ENCODE results near the gene MEDAG.

MEDAG gene

DNA sequence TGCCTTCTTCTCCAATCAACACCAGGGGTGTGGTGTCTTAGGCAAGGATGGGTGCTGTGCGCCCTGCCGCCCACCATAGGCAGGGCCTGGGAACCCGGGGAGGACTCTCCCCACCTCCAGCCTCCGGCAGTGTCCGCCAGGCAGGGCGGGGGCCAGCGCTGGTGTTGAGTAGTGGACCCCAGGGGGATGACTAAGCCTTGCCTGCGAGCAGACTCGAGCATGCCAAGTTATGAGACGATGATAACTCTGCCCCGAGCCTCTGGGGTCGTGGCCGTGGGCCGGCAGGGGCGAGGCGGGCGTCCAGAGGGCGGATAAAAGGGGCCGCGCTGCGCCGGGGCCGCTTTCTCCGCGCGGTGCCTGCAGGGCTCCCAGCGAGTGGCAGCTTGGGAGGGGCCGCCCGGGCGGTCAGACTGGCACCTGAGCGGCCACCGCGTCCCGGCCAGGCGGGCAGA is at the start of gene MEDAG:
Gene MEDAG, plus strand, starts transcription at position 340 of the 452 bp plus-strand sequence. CDS start 245 bp downstream, outside the sequence.
- in situ Hi-C loops (cut with HindIII; ENCODE audit: low sequenced_read_pairs): no loop called here

GRCh38 chr13:30857018-30857417 is 49.1 kb upstream of the MEDAG start:
- in situ Hi-C loops (cut with HindIII; ENCODE audit: low sequenced_read_pairs): no loop called here

DNA sequence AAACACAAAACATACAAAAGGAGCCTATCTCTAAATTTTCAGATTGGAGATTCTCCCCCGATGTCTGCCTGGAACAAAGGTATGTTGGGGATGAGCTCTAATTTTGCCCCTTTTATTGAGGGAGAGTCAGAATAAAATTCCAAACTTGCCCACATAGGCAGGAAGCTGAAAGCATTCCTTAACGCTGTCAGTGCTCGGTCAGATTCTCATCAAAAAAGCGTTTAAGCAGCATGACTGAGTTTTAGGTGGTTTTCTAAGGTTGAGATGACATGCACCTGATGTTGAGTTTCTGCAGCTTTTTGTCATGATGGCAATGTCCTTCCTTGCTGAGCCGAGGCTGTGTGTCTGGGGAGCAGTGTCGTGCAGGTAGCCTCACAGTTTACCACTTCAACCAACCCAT is 48.4 kb upstream of the MEDAG start:
- in situ Hi-C loops (cut with HindIII; ENCODE audit: low sequenced_read_pairs): no loop called here

DNA sequence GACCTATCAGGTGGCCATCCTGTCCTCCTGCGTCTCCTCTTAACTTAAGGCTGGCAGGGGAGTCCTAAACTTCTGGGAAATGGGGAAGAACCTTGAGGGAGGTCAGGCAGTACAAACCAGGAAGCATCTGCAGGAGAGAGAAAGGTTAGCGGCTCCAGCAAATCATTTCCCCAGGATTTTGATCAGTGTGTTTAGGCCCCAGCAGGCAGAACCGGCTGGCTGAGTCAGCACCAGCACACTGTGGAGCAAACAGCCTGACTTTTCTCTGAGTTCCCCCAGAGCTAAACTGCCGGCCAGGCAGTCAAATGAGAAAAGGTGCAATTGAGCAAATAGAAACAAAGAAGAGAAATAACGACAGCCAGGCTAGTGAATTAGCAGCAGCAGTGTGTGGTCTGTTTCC is 46.7 kb upstream of the MEDAG start:
- in situ Hi-C loops (cut with HindIII; ENCODE audit: low sequenced_read_pairs): no loop called here

GRCh38 chr13:30861163-30861562 is 44.9 kb upstream of the MEDAG start:
- in situ Hi-C loops (cut with HindIII; ENCODE audit: low sequenced_read_pairs): no loop called here

DNA sequence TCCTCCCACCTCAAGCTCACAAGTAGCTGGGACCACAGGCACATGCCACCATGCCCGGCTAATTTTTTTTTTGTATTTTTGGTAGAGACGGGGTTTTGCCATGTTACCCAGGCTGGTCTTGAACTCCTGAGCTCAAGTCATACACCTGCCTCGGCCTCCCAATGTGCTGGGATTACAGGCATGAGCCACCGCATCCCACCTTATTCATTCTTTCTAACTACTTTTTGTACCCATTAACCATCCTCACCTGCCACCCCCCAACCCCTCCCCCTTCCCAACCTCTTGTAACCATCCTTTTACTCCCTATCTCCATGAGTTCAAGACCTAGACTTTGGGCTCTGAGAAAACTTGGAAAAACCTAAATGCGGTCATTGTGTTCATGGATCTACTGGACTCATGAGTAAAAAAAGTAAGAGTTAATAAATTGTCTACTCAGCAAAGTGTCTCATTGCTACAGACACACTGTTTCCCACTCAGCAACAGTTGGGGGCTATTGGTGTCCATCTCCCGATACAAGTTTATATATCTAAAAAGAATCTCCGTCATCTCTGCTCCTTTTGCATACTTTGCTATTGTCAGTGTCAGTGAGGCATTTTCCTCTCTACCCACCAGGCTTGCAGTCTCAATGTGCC is 44.1 kb upstream of the MEDAG start:
- in situ Hi-C loops (cut with HindIII; ENCODE audit: low sequenced_read_pairs): no loop called here

- in situ Hi-C loops (cut with HindIII; ENCODE audit: low sequenced_read_pairs): no loop called here
These were observed 43.4 kb upstream of the MEDAG start for GRCh38 chr13:30862707-30863106.

DNA sequence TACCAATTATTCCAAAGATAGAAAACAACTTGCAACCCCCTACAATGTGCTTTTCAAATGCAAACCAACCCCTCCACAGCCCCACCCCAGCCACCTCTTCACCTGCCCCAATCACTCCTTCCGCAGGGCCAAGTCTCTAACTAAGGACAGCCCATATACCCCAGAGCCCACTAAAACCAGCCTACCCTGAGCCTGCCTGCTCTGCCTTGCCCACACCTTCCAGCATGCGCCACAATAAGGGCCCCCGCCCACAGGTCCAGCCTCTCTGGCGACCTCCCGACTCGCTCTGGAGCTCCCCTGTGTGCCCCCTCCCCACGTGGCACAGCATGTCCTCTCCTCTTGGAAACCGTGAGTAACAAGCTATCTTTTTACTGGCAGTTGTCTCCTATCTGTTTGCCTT is 42.8 kb upstream of the MEDAG start:
- in situ Hi-C loops (cut with HindIII; ENCODE audit: low sequenced_read_pairs): no loop called here

- in situ Hi-C loops (cut with HindIII; ENCODE audit: low sequenced_read_pairs): no loop called here
These were observed 42.3 kb upstream of the MEDAG start for GRCh38 chr13:30863796-30864195.

DNA sequence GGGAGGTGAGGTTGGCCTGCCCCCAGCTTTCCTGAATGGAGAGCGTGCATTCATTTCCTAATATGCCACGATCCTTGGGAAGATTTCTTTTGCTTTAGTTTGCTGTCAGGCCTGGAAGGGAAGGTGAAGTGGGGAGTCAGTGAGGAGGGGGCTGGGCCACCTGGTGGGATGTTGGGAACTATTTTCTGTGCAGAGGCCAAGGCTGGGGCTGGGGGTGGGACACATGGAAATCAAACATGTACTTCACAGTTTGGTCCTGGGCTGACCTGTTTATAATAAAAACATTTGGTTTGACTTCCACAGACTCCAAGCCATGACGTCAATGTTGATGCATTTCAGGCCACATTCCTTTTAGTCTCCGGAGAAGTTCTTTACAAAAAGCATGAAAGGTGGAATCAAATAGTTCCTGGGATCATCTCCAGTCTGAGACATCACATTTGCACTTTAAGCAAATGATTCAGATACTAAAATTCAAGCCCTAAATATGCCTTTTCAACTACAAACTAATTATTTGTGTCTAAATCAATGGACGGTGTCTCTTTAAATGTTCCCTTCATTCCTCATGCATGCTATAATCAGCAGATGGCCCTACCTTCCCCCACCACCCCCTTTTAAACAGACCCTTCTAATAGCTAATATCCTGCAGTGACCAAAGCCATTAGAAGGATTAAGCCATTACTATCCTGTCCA is 41.5 kb upstream of the MEDAG start:
- in situ Hi-C loops (cut with HindIII; ENCODE audit: low sequenced_read_pairs): no loop called here

GRCh38 chr13:30865123-30866049 is 40.7 kb upstream of the MEDAG start:
- in situ Hi-C loops (cut with HindIII; ENCODE audit: low sequenced_read_pairs): no loop called here

DNA sequence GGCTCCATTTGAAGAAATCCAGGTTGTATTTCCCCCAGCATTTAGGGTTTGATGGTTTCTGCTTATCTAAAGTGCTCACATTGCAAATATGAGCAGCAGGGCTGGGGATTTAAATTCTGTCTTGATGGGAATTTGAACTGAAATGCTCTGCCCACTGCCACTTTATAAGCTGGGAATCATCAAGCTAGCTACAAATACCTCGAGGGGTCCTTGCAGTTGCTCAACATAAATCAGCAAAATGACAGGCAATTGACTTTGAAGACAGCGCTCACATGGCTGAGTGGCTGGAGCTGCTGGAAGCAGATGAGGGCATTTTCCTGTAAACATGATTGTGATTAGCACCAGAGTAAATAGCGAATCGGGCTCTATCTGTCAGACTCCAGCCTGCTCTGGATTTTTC is 39.4 kb upstream of the MEDAG start:
- in situ Hi-C loops (cut with HindIII; ENCODE audit: low sequenced_read_pairs): no loop called here

DNA sequence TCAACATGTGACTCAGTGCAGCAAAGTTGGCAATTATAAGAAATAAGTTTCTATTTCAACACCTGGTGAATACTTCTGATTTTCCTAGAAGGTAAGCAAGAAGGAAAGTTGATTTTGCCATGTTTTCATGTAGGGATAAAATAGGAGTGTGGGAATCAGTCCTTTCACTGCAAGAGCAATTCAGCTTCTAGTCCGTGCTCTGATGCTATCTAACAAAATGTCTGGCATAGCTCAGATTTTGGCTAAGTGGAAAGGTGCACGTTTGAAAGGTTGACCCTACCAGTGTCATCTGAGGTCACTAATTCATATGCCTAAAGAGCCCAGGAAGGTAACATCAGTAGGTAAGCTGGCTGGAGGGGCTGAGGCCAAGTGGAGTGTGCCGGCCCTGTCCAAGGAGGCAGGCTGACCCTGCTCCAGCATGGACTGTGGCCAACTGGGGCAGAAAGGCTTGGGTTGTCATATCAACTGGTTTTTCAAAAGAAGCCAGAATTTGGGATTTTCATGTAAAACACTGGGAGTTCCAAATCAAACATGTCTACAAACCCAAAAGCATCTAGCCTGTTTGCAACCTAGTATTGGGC is 38.9 kb upstream of the MEDAG start:
- in situ Hi-C loops (cut with HindIII; ENCODE audit: low sequenced_read_pairs): no loop called here

DNA sequence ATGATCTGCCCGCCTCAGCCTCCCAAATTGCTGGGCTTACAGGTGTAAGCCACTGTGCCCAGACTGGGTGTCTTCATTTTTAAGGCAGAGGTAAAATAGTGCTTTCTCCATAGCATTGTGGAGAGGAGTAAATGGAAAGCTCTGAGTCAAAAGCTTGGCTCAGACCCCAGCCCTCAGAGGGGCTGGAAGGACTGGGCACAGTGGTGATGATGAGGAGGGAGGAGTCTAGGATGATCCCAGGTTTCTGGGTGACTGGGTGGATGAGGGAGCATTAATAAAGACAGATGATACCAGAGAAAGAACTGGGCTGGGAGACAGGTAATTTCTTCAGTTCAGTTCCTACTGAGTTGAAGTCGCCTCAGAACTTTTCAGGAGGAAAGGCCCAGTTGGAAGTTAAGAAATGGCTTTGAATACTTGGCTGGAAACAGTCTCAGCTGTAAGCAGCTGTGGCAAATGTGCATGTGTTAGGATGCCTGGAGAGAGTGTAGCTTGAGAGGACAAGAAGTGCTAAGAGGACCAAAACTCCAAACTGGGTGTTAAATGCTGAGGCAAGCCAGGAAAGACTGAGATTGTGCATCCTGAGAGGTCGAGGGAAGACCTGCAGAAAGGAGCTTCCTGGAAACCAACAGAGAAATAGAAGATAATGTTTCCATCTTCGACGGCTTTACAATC is 37.1 kb upstream of the MEDAG start:
- in situ Hi-C loops (cut with HindIII; ENCODE audit: low sequenced_read_pairs): no loop called here

DNA sequence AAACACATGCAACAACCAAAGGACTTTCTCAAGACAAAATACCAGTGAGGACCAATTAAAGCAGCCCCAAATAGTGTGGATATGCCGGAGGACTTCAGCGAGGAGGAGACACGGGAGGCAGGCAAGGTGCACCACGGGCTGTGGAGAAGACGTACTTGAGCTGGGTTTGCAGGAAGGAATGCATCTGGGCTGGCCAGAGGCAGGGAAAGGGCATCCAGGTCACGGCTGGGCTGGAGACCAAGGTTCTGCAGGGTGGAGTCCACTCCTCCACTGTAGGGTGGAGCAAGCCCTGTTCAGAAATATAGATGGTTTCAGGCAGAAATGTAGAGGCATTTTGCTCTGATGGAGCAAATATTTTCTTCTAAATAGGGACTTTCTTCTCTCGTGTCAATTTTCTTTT is 36.6 kb upstream of the MEDAG start:
- in situ Hi-C loops (cut with HindIII; ENCODE audit: low sequenced_read_pairs): no loop called here

GRCh38 chr13:30870049-30870884 is 35.8 kb upstream of the MEDAG start:
- in situ Hi-C loops (cut with HindIII; ENCODE audit: low sequenced_read_pairs): no loop called here

DNA sequence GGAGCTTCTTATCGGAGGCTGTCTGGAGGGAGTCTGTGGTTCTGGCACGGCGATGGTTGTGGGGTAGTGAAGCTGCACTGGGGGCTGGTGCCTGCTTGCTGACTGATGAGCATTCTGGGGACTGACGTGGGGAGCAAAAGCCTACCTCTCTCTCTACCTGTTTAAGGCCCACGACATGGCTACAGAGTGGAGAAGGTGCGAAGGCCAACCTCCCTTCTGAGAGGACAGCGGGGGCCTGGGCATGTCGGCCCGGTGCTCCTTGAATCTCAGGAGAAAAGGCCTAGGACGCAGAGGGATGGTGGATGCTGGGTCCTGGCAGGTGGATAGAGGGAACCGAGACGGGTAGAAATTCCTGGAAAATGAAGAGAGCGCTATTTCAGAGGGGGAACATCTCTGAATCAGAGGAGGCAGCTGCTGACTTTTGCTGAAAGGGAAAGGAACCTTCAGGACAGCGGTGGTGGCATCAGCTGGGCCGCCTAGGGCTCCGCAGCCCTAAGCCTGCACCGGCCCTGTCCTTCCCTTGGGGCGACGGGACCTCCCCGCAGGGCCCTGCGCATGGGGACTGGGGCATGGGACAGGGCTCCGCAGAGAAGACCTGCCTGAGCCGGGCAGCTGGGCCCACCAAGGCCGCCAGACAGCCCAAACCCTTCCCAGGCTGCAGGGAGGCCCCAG is 35.0 kb upstream of the MEDAG start:
- in situ Hi-C loops (cut with HindIII; ENCODE audit: low sequenced_read_pairs): no loop called here

DNA sequence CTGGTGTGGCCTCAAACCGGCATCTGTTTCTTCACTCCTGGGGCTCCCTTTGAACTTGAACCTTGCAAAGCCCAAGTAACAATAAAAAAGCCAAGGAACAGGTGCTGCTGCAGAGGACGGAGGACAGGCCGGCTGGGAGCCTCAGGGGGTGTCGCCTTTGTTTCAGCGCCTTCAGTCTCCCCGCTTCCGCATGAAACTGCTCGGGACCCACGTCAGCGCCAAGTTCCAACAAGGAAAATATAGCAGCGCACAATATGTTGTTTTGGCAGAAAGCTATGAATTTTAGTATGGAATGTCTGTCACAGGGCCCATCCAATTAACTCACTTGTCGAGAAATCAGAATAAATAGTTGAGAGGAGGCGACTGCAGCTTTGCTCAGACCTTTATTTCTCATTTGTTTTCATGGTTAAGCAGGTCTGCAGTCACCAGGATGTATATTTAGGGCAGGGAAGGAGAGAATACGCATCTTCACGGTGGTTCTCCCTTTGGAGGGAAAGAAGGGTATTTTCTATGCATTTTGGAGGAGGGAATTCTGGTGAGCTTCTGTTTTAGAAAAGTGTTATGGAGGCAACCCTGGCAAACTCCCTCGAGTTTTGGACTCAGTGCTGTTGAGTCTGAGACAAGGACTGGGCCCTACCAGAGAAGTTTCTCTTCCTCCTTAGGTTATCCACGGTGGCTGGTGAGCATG is 34.3 kb upstream of the MEDAG start:
- in situ Hi-C loops (cut with HindIII; ENCODE audit: low sequenced_read_pairs): no loop called here

DNA sequence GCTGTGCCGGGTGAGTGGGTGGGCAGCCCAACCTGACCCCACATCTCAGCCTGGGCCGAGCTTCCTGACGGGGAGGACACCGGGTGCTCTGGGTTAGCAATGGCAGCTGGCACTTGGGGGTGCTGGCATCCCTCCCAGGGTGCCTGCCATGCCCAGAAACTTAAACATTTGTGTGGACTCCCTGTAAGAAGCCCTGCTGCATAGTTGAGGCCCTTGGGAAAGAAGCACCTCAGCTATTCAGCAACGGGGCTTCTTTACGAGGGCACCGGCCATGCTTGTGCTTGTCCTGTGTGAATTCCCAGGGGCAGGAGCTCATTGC is 33.8 kb upstream of the MEDAG start:
- in situ Hi-C loops (cut with HindIII; ENCODE audit: low sequenced_read_pairs): no loop called here
